A549 treated with AZD9567 at 1 μM for 4 hours (cell line): ENCODE results near the gene BMPR1A. TPM values are rescaled to one million over a fixed set of nuclear protein-coding genes. Genes with fewer than 3 reads are reported as not detected.

ENCODE experiments used
- total RNA-seq: library from RNA; stranded (reverse); fragments of 200-300 nt; extraction: Qiagen RNA extraction; gene quantifications from 5 replicates; pipeline ENCODE4 v1.2.3, GENCODE V29; 2022; ENCODE audit not compliant: insufficient read depth

The BMPR1A gene
- total RNA-seq, result 20.2 to 27.4 TPM (median 22.3 TPM) in 5 replicates

GRCh38 chr10:86756511-86757112 is at the start of gene BMPR1A:
Gene BMPR1A (plus strand): TSS chr10:86756619. CDS start chr10:86876019, 119,400 bp downstream.

DNA sequence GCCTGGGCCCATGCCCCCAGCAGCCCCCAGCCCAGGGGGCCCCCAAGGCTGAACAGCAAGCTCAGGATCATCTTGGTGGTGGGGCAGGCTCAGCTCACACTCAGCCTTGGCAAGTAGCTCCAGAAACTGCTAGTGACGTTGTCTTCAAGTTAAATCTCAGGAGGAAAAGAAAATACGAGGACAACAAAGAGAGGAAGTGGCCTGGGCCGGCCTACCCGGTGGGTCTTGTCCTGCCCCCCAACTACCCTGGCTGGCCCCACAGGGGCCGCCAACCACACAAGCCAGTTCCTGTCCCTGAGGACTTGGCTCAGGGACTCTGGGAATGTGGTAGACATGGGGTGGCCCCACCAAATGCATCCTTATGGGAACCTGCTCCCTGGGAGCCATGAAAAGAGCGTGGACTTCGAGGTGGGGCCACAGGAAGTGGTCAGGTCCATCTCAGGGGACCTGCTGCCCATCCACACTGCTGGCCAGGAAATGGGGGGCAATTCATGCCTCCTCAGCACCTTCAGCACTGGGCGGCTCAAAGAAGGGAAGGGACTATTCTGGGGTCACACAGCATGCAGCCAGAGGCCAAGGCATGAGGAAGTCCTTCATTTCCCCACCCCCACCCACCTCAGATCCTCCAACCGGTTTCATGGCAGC is 201.2 kb downstream of the BMPR1A start, which contains the start of gene MMRN2:
Gene MMRN2 (minus strand): TSS at position 145 of the 645 bp plus-strand sequence. CDS start 74 bp downstream, at position 71.

GRCh38 chr10:86958116-86958900 is 201.9 kb downstream of the BMPR1A start, which contains the start of gene SNCG:
Gene SNCG (plus strand): TSS chr10:86958599. CDS start chr10:86958698, 99 bp downstream.

DNA sequence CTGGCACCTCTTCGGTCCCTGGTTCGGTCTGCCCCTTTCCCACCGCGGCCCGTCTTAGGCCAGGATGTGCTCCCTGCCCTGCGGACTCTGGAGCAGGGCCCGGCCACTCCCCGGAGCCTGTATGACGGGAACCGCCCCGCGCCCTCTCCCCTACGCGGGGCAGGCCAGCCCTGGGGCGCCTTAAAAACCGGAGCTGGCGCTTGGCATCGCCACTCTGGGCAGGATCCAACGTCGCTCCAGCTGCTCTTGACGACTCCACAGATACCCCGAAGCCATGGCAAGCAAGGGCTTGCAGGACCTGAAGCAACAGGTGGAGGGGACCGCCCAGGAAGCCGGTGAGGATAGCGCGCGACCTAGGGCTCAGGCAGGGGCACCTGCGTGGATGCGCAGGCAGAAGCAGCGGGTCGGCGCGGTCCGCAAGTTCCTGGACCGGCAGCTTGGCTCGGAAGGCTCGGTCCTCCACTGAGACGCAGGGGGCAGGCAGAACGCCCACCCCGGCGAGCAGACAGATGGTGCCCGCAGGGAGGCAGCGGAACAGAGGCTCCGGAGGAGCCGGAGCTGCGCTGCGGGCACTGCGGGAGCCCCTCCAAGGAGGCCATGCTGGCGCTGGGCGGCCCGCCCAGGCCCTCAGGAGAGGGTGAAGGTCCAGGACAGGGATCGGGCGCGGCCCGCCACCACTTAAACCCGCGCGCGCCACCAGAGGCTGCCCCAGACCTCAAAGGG is 212.0 kb downstream of the BMPR1A start, which contains the start of gene ADIRF:
Gene ADIRF (plus strand): TSS at position 212 of the 723 bp plus-strand sequence. CDS start 63 bp downstream, at position 275.

Other genes with a start within 250 kb of the BMPR1A start
- gene WAPL, start 234.8 kb upstream of the BMPR1A start, total RNA-seq, result 14.9 to 15.9 TPM (median 15.3 TPM) in 5 replicates
- gene OPN4, start 102.1 kb upstream of the BMPR1A start, total RNA-seq, result not detected in 5 replicates
- gene LDB3, start 88.1 kb upstream of the BMPR1A start, total RNA-seq, result 0.03 to 0.44 TPM (median 0.10 TPM) in 4 of 5 replicates, not detected in the other
- gene MMRN2, start 201.0 kb downstream of the BMPR1A start, total RNA-seq, result 0.51 to 5.6 TPM (median 0.98 TPM) in 5 replicates
- 5.1 to 10.7 TPM (median 9.4 TPM) in 5 replicates for gene SNCG, start 202.0 kb downstream of the BMPR1A start, total RNA-seq
- gene ADIRF, start 211.9 kb downstream of the BMPR1A start, total RNA-seq, result 0.09 TPM in 1 of 5 replicates, not detected in the others